ENCODE results near the gene CD44.
A peak's percentile ranks its signal among the peaks of the same experiment; 100 is the strongest.

CD44 gene

GRCh38 chr11:35210876-35211546 is 72.0 kb downstream of the CD44 start:
- no peak for DNase-seq (ENCODE audit: low spot score)
- TF ChIP-seq, protein P1, sequence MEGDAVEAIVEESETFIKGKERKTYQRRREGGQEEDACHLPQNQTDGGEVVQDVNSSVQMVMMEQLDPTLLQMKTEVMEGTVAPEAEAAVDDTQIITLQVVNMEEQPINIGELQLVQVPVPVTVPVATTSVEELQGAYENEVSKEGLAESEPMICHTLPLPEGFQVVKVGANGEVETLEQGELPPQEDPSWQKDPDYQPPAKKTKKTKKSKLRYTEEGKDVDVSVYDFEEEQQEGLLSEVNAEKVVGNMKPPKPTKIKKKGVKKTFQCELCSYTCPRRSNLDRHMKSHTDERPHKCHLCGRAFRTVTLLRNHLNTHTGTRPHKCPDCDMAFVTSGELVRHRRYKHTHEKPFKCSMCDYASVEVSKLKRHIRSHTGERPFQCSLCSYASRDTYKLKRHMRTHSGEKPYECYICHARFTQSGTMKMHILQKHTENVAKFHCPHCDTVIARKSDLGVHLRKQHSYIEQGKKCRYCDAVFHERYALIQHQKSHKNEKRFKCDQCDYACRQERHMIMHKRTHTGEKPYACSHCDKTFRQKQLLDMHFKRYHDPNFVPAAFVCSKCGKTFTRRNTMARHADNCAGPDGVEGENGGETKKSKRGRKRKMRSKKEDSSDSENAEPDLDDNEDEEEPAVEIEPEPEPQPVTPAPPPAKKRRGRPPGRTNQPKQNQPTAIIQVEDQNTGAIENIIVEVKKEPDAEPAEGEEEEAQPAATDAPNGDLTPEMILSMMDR (IDR thresholded peaks at IDR 0.05; ENCODE audit: extremely low read depth, insufficient read depth, missing control alignments), result no peak
- in situ Hi-C loops (cut with MboI; ENCODE audit: low pct_unique_long_range_greater_than_20kb, low sequenced_read_pairs, unreplicated experiment), result no loop called here

DNA sequence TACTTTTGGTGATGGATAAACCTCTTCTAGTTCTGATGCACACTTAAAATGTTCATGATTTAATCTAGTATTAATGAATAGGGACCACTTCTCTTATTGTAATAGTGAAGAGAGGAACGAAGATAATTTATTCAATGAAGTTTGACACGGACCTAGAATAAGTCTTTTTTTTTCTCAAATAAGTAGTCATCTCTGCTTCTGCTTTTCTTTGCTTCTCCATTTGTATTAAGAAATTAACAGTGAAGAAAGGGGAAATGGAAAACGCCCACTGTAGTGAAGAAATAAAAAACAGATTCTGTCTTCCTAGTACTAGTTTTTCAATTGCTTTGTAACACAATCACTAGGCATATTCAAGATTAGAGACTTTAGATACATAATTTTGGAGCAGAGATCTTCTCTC is 73.0 kb downstream of the CD44 start:
- no peak for DNase-seq (ENCODE audit: low spot score)
- TF ChIP-seq, protein P1 (IDR thresholded peaks at IDR 0.05; ENCODE audit: extremely low read depth, insufficient read depth, missing control alignments), result no peak
- in situ Hi-C loops (cut with MboI; ENCODE audit: low pct_unique_long_range_greater_than_20kb, low sequenced_read_pairs, unreplicated experiment), result no loop called here

DNA sequence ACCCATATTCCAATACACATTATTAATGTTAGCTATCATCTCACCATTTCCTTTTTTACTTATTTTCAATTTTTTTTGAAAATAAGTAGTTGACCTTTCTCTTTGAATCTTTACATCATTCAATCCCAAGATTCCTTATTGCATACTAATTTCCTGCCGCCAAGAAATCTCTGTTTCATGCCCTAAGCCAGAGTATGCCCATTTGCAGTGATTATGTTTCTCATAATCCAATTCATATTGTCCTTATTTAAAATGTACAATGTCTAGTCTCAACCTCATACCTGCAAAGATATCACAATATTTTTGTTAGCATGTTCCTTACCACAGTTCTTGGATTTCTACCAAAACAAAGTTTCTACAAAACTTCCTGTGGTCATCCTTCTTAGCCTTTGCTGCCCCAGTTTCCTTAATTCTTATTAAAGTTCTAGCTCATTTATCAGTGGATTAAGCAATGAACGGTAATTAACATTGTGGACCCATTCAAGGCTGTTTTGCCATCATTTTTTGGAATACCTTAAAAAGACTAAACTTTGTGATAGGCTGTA is 75.3 kb downstream of the CD44 start:
- in situ Hi-C loops (cut with MboI; ENCODE audit: low pct_unique_long_range_greater_than_20kb, low sequenced_read_pairs, unreplicated experiment), result no loop called here
- DNase-seq (ENCODE audit: low spot score), result no peak
- TF ChIP-seq, protein P1 (IDR thresholded peaks at IDR 0.05; ENCODE audit: extremely low read depth, insufficient read depth, missing control alignments), result no peak

GRCh38 chr11:35214792-35215193 is 75.8 kb downstream of the CD44 start:
- no peak for DNase-seq (ENCODE audit: low spot score)
- in situ Hi-C loops (cut with MboI; ENCODE audit: low pct_unique_long_range_greater_than_20kb, low sequenced_read_pairs, unreplicated experiment), result no loop called here
- TF ChIP-seq, protein P1 (IDR thresholded peaks at IDR 0.05; ENCODE audit: extremely low read depth, insufficient read depth, missing control alignments), result no peak

GRCh38 chr11:35215945-35216344 is 77.0 kb downstream of the CD44 start:
- DNase-seq (ENCODE audit: low spot score), result no peak
- in situ Hi-C loops (cut with MboI; ENCODE audit: low pct_unique_long_range_greater_than_20kb, low sequenced_read_pairs, unreplicated experiment), result no loop called here
- TF ChIP-seq, protein P1 (IDR thresholded peaks at IDR 0.05; ENCODE audit: extremely low read depth, insufficient read depth, missing control alignments), result no peak

DNA sequence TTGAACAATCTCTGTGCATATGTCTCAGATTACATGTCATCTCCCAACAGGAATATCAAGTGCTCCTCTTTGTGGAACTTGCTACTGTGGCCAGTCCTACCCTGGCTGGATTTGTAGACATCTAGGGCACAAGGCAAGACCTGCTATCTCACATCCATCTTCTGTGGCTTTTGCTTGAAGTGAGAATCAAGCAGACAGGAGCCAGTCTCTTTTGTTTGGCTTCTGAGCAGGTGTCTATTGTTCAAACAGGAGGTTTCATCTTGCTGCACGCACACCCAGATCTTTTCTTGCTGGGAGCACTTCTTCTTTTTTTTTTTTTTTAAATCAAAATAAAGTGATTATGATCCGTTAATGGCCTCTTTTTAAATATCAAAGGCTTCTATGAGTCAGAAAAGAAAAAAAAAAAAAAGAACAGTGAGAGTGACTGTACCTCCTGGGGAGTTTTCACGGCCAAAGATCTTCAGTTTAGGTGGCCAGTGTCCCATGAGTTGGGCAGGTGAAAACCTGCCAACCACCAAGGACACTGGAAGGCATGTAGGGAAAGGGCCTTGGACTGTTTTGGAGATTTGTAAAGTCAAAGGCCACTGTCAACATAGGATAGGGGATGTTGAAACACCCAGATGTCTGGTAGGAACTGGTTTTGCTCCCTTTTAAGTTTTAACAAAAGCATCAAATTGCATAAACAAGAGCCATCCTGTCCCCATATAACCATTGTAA is 78.1 kb downstream of the CD44 start:
- in situ Hi-C loops (cut with MboI; ENCODE audit: low pct_unique_long_range_greater_than_20kb, low sequenced_read_pairs, unreplicated experiment), result no loop called here
- peak; percentile 3 for DNase-seq (ENCODE audit: low spot score)
- TF ChIP-seq, protein P1 (IDR thresholded peaks at IDR 0.05; ENCODE audit: extremely low read depth, insufficient read depth, missing control alignments), result no peak
